GM12865 (cell line): ENCODE measurements around the gene PANK4.
A peak's percentile ranks its signal among the peaks of the same experiment; 100 is the strongest.

Experiments used
- DNase-seq: peaks from one replicate; pipeline ENCODE4 v3.0.0; 2010; ENCODE audit warnings: low read depth
- H3K4me3 ChIP-seq: 2 replicates; pipeline ENCODE4 v1.5.1; 2011; ENCODE audit warnings: mild to moderate bottlenecking, low read depth, low read length, control low read depth
- TF ChIP-seq, protein P1 (sequence below): IDR thresholded peaks from 2 replicates; pipeline ENCODE4 v1.5.1; 2011; ENCODE audit warnings: low read length, control low read depth, low read depth, inconsistent platforms; ENCODE audit not compliant: insufficient read depth; ENCODE audit errors: missing control alignments

Gene PANK4

DNA sequence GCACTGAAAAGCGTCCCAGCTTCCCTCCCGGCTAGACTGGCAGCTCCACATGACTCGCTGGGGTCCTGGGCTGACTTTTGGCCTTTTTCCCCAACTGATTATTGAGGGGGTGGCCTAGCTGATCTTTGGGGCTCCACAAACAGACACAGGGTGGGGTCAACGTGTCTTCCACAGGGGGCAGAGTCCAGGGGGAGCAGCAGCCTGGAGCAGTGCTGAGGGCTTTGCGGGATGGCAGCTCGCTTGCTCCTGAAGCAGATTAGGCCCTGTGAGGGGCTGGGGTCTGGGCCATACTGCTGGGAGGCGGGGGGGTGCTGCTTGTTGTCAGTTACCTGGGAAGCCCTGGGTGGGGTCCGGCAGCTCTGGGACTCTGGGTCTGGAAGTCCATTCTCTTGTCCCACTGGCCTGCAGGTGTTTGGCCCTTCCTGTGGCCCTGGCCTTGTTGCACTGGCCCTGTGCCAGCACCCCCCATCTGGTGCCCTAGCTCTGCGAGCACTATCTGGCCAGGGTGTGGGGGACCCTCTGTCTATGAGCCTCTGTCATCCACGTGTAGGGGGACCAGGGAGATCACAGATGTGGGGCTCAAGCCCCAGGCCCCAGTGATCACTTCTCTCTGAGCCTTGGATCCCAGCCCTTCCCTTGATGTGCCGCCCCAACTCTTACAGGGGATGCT lies 16.0 kb upstream of the PANK4 start:
- H3K4me3 ChIP-seq: no peak overlapping the region
- TF ChIP-seq, protein P1, sequence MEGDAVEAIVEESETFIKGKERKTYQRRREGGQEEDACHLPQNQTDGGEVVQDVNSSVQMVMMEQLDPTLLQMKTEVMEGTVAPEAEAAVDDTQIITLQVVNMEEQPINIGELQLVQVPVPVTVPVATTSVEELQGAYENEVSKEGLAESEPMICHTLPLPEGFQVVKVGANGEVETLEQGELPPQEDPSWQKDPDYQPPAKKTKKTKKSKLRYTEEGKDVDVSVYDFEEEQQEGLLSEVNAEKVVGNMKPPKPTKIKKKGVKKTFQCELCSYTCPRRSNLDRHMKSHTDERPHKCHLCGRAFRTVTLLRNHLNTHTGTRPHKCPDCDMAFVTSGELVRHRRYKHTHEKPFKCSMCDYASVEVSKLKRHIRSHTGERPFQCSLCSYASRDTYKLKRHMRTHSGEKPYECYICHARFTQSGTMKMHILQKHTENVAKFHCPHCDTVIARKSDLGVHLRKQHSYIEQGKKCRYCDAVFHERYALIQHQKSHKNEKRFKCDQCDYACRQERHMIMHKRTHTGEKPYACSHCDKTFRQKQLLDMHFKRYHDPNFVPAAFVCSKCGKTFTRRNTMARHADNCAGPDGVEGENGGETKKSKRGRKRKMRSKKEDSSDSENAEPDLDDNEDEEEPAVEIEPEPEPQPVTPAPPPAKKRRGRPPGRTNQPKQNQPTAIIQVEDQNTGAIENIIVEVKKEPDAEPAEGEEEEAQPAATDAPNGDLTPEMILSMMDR: no peak
- DNase-seq: no peak

DNA sequence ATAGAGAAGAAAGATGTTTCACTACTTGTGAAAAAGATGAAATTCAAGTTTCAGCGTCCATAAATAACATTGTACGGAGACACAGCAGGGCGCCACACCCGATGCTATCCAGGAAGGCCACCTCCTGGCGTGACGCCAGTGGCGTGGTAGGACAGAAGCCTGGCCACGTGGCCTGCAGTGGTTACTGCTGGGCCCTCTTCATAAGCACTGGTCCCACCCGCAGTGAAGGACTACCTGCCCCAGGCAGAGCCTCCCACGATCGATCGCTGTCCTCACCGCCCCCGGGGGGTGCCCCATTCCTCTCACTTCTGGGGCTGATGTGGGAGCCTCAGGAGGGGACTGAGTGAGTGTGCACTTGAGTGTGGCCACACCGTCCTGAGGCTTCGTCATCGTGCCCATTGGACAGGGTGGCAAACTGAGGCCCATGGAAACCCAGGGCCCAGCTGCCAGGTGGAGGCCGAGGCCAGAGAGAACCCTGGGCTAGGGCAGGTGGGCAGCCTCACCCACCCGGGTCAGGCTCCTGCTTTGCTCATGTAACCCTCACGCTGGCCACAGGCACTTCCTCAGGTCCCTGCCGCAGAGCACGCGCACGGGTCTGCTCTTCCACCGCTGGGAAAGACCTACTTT lies 15.3 kb upstream of the PANK4 start:
- TF ChIP-seq, protein P1: no peak
- DNase-seq: peak; percentile 46
- H3K4me3 ChIP-seq: no peak overlapping the region

DNA sequence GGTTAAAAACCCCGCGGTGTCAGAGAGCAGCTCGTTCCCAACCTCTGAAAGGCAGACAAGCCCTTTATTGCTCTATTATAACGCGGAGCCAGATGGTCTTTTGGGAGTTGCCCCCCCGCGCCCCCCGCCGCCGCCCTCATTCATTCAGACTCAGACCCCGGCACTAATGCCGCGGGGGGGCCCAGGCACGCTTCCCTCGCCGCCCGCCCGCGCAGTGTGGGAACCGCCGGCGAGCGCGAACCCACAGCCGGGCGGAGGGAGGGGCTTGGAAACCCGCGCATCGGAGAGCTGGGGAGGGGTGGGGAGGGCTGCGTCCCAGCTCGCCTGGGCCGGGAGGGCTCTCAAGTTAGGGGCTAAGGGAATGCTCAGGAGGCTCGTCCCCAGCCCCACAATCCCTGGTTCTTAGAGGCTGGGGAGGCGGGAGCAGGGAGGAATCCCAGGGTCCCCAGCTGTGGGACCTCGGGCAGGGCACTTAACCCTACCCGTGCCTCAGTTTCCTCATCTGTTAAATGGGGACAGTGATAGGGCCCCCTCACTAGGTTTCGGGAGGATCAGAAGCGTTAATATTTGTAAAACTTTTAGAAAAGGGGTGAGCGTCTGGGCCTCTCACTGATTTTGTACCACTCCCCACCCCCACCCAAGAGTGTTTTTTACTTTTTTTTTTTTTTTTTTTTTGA lies 14.6 kb upstream of the PANK4 start:
- DNase-seq: no peak
- no peak overlapping the region for H3K4me3 ChIP-seq
- TF ChIP-seq, protein P1: no peak

DNA sequence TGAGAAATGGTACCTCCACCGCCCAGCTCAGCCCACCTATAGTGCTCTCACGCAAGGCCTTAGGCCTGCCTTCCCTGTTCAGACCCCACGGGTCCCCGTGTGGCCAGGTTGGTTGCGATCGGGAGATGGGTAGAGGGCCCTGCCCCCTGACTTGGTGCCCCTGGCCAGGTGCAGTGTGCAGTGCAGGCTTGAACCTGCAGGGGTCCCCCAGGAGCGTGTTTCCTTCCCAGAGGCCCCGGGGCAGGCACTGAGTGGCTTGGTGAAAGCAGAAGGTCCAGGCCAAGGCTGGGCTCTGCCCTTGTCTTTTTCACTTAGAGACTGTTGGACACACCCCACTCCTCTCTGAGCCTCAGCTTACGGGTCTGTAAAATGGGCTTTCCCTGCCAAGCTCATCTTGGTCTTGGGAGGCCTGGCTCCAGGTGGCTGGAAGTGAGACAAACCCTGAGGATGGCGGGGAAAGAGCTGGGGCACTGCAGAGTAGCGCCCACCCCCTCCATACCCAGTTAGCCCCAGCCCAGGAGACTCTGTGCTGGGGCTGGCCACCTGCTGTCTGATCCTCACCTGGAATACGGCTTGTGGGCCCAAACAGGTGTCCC lies 13.0 kb upstream of the PANK4 start:
- TF ChIP-seq, protein P1: peak; percentile 46
- DNase-seq: peak; percentile 21

DNA sequence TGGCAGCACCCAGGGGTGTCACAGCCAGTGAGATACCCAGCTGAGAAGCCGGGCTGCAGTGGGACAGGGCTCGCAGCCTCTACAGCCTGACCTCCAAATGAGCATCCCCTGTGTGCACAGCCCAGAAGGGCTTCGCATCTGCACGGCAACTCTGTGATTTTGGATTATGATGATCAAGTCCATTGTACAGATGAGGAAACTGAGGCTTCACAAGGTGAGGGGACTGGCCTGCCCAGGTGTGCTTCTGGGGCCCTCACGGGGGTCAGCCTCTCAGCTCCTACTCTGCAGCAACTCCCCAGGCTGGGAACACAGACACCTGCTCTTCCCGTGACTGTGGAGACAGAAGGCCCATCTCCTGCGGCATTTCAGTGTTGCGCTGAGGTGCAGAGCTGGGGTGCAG lies 12.5 kb upstream of the PANK4 start:
- no peak for DNase-seq
- TF ChIP-seq, protein P1: no peak
- H3K4me3 ChIP-seq: no peak overlapping the region

More for the DNA sequence above, 13.0 kb upstream of the PANK4 start:
- no peak overlapping the region for H3K4me3 ChIP-seq

DNA sequence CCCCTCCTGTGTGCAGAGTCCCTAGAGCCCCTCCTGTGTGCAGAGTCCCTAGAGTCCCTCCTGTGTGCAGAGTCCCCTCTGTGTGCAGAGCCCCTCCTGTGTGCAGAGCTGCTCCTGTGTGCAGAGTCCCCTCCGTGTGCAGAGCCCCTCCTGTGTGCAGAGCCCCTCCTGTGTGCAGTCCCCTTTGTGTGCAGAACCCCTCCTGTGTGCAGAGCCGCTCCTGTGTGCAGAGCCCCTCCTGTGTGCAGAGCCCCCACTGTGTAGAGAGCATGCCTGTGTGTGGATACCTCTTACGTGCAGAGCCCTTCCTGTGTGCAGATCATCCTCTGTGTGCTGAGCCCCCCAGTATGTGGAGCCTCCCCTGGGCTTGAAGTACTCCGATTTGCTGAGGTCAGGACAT lies 12.0 kb upstream of the PANK4 start:
- DNase-seq: no peak
- TF ChIP-seq, protein P1: no peak
- no peak overlapping the region for H3K4me3 ChIP-seq
